ENCODE measurements around the gene INPP5D. TPM values are rescaled to one million over a fixed set of nuclear protein-coding genes. Genes with fewer than 3 reads are reported as not detected.

The INPP5D gene
- total and polyA plus RNA-seq, 2 donors (not counting 3 experiments of a cell fraction or from before 2014, with no cell fraction given), result 13.9 to 46.6 TPM

GRCh38 chr2:233063269-233063975 lies 3.3 kb downstream of the INPP5D start:
- Histone ChIP-seq H3K4me1 (ENCODE audit: control insufficient read depth, extremely low read depth, insufficient read depth, low read length) (peaks cover 36% of the 10 kb centered on the region), H3K9me1 (replicated peaks; ENCODE audit: control insufficient read depth, extremely low read depth, insufficient read depth, low read length) (no peaks in the 10 kb centered on the region), H3K4me3 (replicated peaks in 1 of 3; ENCODE audit: insufficient read depth in 1 of 3, low read depth in 1 of 3, low read length in 3 of 3) (no peak overlapping the region), H3K4me2 (ENCODE audit: insufficient read depth, low read length) (no peak overlapping the region), H3K79me2 (ENCODE audit: control insufficient read depth, insufficient read depth, low read length) (peaks cover 38% of the 10 kb centered on the region), H3K36me3 (ENCODE audit: control insufficient read depth in 2 of 2, extremely low read depth in 1 of 2, insufficient read depth in 2 of 2, low read length in 2 of 2) (peaks cover 0 to 4% of the 10 kb centered on the region in 2 experiments), H3K27me3 (ENCODE audit: control insufficient read depth in 2 of 2, insufficient read depth in 2 of 2, low read length in 2 of 2) (no peaks in the 10 kb centered on the region), H2AFZ (ENCODE audit: low read depth, low read length) (no peak overlapping the region), H3K27ac (ENCODE audit: insufficient read depth, low read depth, low read length) (no peak overlapping the region), H3K9me3 (replicated peaks; ENCODE audit: control insufficient read depth, insufficient read depth, low read length) (no peaks in the 10 kb centered on the region), H3K9ac (replicated peaks; ENCODE audit: extremely low read depth, insufficient read depth, low read length) (no peak overlapping the region), H4K20me1 (replicated peaks; ENCODE audit: control insufficient read depth, extremely low read depth, insufficient read depth, low read length) (no peaks in the 10 kb centered on the region)
- no peak for FAIRE-seq
- TF ChIP-seq, protein P1, sequence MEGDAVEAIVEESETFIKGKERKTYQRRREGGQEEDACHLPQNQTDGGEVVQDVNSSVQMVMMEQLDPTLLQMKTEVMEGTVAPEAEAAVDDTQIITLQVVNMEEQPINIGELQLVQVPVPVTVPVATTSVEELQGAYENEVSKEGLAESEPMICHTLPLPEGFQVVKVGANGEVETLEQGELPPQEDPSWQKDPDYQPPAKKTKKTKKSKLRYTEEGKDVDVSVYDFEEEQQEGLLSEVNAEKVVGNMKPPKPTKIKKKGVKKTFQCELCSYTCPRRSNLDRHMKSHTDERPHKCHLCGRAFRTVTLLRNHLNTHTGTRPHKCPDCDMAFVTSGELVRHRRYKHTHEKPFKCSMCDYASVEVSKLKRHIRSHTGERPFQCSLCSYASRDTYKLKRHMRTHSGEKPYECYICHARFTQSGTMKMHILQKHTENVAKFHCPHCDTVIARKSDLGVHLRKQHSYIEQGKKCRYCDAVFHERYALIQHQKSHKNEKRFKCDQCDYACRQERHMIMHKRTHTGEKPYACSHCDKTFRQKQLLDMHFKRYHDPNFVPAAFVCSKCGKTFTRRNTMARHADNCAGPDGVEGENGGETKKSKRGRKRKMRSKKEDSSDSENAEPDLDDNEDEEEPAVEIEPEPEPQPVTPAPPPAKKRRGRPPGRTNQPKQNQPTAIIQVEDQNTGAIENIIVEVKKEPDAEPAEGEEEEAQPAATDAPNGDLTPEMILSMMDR (IDR thresholded peaks at IDR 0.05; ENCODE audit: extremely low read depth in 1 of 2, insufficient read depth in 1 of 2, low read depth in 1 of 2, low read length in 2 of 2), result peak in 1 of 2 donors; percentile 18
- TF ChIP-seq JUN (IDR thresholded peaks at IDR 0.05; ENCODE audit: borderline replicate concordance, insufficient read depth, insufficient read length, low read depth), result no peak
- ChIA-PET POLR2A (no interaction called here), CTCF (interaction anchor here (1.7 kb wide), 1 partner anchor 9 kb away, joined by 13 read pairs; no protein-coding TSS in a partner anchor)
- BruUV-seq (replicated peaks), result no TSS peak
- no peak for DNase-seq (ENCODE audit: low read depth, low spot score)
- dilution Hi-C loops (cut with MboI; ENCODE audit: extremely low pct_ligation_motif_present, low sequenced_read_pairs) (no loop called here), intact Hi-C loops (cut with micrococcal nuclease) (no loop called here)

DNA sequence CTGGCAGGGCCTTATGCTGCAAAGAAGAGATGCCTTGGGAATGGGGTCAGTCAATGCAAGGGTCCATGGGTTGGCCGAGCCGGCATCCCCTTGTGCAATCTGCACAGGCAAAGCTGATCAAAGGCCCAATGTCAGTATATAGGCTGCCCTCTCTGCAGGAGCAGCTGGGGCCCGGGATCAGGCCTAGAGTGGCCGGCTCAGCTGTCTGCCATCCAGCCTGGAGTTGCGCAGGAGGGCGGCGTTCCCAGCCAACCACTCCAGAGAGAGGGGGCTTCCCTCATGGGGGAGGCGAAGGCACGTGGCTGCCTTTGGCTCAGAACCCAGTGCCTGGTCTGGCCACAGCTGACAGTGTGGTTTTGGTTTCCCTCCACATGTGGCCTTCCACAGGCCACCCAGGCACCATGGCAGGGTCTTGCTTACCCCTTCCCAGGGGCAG lies 3.9 kb downstream of the INPP5D start:
- FAIRE-seq, result no peak

More for the DNA sequence above, 3.9 kb downstream of the INPP5D start:
- Histone ChIP-seq H3K4me3 (replicated peaks in 1 of 3; ENCODE audit: insufficient read depth in 1 of 3, low read depth in 1 of 3, low read length in 3 of 3) (no peak overlapping the region), H3K79me2 (ENCODE audit: control insufficient read depth, insufficient read depth, low read length) (peaks cover 43% of the 10 kb centered on the region), H3K4me1 (ENCODE audit: control insufficient read depth, extremely low read depth, insufficient read depth, low read length) (peaks cover 36% of the 10 kb centered on the region), H3K9ac (replicated peaks; ENCODE audit: extremely low read depth, insufficient read depth, low read length) (no peak overlapping the region), H3K4me2 (ENCODE audit: insufficient read depth, low read length) (no peak overlapping the region), H3K9me1 (replicated peaks; ENCODE audit: control insufficient read depth, extremely low read depth, insufficient read depth, low read length) (no peaks in the 10 kb centered on the region), H4K20me1 (replicated peaks; ENCODE audit: control insufficient read depth, extremely low read depth, insufficient read depth, low read length) (no peaks in the 10 kb centered on the region), H3K27ac (ENCODE audit: insufficient read depth, low read depth, low read length) (no peak overlapping the region), H3K9me3 (replicated peaks; ENCODE audit: control insufficient read depth, insufficient read depth, low read length) (no peaks in the 10 kb centered on the region), H2AFZ (ENCODE audit: low read depth, low read length) (no peak overlapping the region), H3K36me3 (ENCODE audit: control insufficient read depth in 2 of 2, extremely low read depth in 1 of 2, insufficient read depth in 2 of 2, low read length in 2 of 2) (peaks cover 0 to 4% of the 10 kb centered on the region in 2 experiments), H3K27me3 (ENCODE audit: control insufficient read depth in 2 of 2, insufficient read depth in 2 of 2, low read length in 2 of 2) (no peaks in the 10 kb centered on the region)
- no peak for DNase-seq (ENCODE audit: low read depth, low spot score)
- POLR2A ChIA-PET, result no interaction called here
- intact Hi-C loops (cut with micrococcal nuclease) (no loop called here), dilution Hi-C loops (cut with MboI; ENCODE audit: extremely low pct_ligation_motif_present, low sequenced_read_pairs) (no loop called here)
- TF ChIP-seq EZH2 (IDR thresholded peaks at IDR 0.05; ENCODE audit: borderline replicate concordance, low read depth, low read length, severe bottlenecking) (no peak), POLR2AphosphoS5 (IDR thresholded peaks at IDR 0.05; ENCODE audit: insufficient read depth, low read depth, low read length) (no peak), GATA2 (IDR thresholded peaks at IDR 0.05; ENCODE audit: insufficient read depth, insufficient read length, low read depth, low read length) (no peak), FOS (IDR thresholded peaks at IDR 0.05; ENCODE audit: borderline replicate concordance, insufficient read depth, low read length) (no peak), JUN (IDR thresholded peaks at IDR 0.05; ENCODE audit: borderline replicate concordance, insufficient read depth, insufficient read length, low read depth) (no peak), MAX (IDR thresholded peaks at IDR 0.05; ENCODE audit: insufficient read depth, insufficient read length) (no peak), POLR2A (IDR thresholded peaks at IDR 0.05; ENCODE audit: low read depth, low read length) (no peak), MYC (IDR thresholded peaks at IDR 0.05; ENCODE audit: low read depth, low read length) (no peak)
- TF ChIP-seq, protein P1 (IDR thresholded peaks at IDR 0.05; ENCODE audit: extremely low read depth in 1 of 2, insufficient read depth in 1 of 2, low read depth in 1 of 2, low read length in 2 of 2), result no peak
- CTCF ChIA-PET, result interaction anchor here (1.7 kb wide), 1 partner anchor 10 kb away, joined by 13 read pairs; no protein-coding TSS in a partner anchor
- no TSS peak for BruUV-seq (replicated peaks)

Measured in endothelial cell of umbilical vein (primary cell).